OCI-LY3 (cell line): ENCODE results near the gene CXCL14.

Source experiments
- H2AFZ ChIP-seq: fragments of 200-600, 300-600 bp; shearing (Covaris generic); 2 replicates; pipeline ENCODE4 v1.6.0; 2014; ENCODE audit warnings: antibody characterized with exemption, low read depth, low read length
- H3K27ac ChIP-seq: fragments of 200-600, 300-600 bp; sonication (generic); 2 replicates; pipeline ENCODE4 v1.5.1; 2014; ENCODE audit warnings: mild to moderate bottlenecking, low read length, moderate library complexity, mixed read lengths
- H3K27me3 ChIP-seq: fragments of 200-600, 300-600 bp; sonication (generic); 2 replicates; pipeline ENCODE4 v1.6.1; 2014; ENCODE audit warnings: low read depth, low read length, mixed read lengths
- H3K36me3 ChIP-seq: fragments of 200-600, 300-600 bp; sonication (generic); replicated peaks from 2 replicates; pipeline ENCODE3; 2014; ENCODE audit warnings: low read depth, low read length, mixed read lengths
- H3K4me1 ChIP-seq: fragments of 300-600, 200-600 bp; sonication (generic); 2 replicates; pipeline ENCODE4 v1.6.1; 2014; ENCODE audit warnings: low read length, mixed read lengths
- H3K4me2 ChIP-seq: fragments of 200-600, 300-600 bp; sonication (generic); 2 replicates; pipeline ENCODE4 v1.6.1; 2014; ENCODE audit warnings: low read length, mixed read lengths
- H3K4me3 ChIP-seq: fragments of 300-600, 200-600 bp; sonication (generic); 2 replicates; pipeline ENCODE4 v1.5.1; 2014; ENCODE audit warnings: antibody characterized with exemption, mild to moderate bottlenecking, low read length, moderate library complexity
- H3K79me2 ChIP-seq: fragments of 300-600, 200-600 bp; shearing (Covaris generic); 2 replicates; pipeline ENCODE4 v1.6.1; 2014; ENCODE audit warnings: mild to moderate bottlenecking, low read length, mixed read lengths
- H3K9ac ChIP-seq: fragments of 300-600, 200-600 bp; shearing (Covaris generic); 2 replicates; pipeline ENCODE4 v1.6.0; 2014; ENCODE audit warnings: mild to moderate bottlenecking, low read length, moderate library complexity
- H3K9me3 ChIP-seq: fragments of 200-600, 300-600 bp; shearing (Covaris generic); 2 replicates; pipeline ENCODE4 v1.6.1; 2014; ENCODE audit warnings: low read length, mixed read lengths; ENCODE audit not compliant: insufficient read depth
- H4K20me1 ChIP-seq: fragments of 200-600, 300-600 bp; sonication (generic); 2 replicates; pipeline ENCODE4 v1.6.1; 2016; ENCODE audit warnings: low read length, mixed read lengths; ENCODE audit not compliant: insufficient read depth
- EZH2phosphoT487 ChIP-seq: fragments of 200-600 bp; shearing (Covaris generic); IDR thresholded peaks from 2 replicates; pipeline ENCODE4 v1.6.1; 2018; ENCODE audit warnings: antibody characterized with exemption, mixed run types, low read depth
- TF ChIP-seq, protein P1 (sequence below): fragments of 200-600, 300-600 bp; sonication (generic); IDR thresholded peaks from 2 replicates; pipeline ENCODE4 v1.5.1; 2014; ENCODE audit warnings: antibody characterized with exemption, low read length, low read depth

The CXCL14 gene

DNA sequence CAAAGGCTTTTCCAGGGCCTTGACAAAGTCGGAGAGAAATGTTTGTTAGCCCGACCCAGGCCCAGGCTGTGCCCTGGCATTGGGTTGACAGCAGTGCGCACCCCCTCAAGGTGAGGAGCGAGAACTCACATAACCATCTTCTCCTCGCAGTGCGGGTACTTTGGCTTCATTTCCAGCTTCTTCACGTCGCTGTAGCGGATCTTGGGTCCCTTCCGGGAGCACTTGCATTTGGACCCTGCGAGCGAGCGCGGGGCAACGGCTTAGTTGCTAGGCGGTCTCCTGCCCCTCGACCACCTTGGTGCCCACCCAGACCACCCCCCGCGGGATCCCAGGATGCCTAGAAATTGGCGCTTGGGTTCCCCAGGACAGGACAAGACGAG lies 496 bp downstream of the CXCL14 start:
- Histone ChIP-seq H3K9ac (no peak overlapping the region), H3K27ac (no peak overlapping the region), H3K36me3 (no peaks in the 10 kb centered on the region), H3K4me1 (peaks cover 6% of the 10 kb centered on the region), H3K27me3 (0 out of 2 replicates have a peak, but pooled peaks cover 10% of the 10 kb centered on the region), H3K4me3 (no peak overlapping the region), H3K79me2 (no peaks in the 10 kb centered on the region), H3K4me2 (no peak overlapping the region), H3K9me3 (no peaks in the 10 kb centered on the region), H4K20me1 (no peaks in the 10 kb centered on the region), H2AFZ (no peak overlapping the region)
- TF ChIP-seq, protein P1, sequence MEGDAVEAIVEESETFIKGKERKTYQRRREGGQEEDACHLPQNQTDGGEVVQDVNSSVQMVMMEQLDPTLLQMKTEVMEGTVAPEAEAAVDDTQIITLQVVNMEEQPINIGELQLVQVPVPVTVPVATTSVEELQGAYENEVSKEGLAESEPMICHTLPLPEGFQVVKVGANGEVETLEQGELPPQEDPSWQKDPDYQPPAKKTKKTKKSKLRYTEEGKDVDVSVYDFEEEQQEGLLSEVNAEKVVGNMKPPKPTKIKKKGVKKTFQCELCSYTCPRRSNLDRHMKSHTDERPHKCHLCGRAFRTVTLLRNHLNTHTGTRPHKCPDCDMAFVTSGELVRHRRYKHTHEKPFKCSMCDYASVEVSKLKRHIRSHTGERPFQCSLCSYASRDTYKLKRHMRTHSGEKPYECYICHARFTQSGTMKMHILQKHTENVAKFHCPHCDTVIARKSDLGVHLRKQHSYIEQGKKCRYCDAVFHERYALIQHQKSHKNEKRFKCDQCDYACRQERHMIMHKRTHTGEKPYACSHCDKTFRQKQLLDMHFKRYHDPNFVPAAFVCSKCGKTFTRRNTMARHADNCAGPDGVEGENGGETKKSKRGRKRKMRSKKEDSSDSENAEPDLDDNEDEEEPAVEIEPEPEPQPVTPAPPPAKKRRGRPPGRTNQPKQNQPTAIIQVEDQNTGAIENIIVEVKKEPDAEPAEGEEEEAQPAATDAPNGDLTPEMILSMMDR, result no peak
- no peak for TF ChIP-seq EZH2phosphoT487

DNA sequence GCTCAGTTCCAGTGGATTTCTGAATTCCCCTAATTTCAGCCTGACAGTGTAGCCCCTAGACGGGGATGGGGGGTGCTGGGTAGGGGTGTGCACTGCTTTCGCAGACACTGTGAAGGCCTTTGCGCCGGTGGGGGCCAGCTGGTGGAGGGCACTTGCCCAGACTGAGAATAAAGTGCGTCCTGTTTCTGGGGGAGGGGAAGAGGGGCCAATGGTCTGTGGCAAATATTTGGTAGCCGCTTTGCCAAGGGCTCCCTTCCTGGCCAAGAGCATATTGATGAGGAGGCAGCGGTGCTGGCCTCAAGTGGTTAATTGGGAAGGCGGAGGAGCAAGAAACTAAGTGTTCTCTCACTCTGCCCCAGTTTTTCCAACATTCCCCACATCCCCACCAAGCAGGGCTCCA lies 1.4 kb downstream of the CXCL14 start:
- H3K79me2 ChIP-seq, result no peaks in the 10 kb centered on the region
- TF ChIP-seq, protein P1, result no peak
- no peak for TF ChIP-seq EZH2phosphoT487

DNA sequence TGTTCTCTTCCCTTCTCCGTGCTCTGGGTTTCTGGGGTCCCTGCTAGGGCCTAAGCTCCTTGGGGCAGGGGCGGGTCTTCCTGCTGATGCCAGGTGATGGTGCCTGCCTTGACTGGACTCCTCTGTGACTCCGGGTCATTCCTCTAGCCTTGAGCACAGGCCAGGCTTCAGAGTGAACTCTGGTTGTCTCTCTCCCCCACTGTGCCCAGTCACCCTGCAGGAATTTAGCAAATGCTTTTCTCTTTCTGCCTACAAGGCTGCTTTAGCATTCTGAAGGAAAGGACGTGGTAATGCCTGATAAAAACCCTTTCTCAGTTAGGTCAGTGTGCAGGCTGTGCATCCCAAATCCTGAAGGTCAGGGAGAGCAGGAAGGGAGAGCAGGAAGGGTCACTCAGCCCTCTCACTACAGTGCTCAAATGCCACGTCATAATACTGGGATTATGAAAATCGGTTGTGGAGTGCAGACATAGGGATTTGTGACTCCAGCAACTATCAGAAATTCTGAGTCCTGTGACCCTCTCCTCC lies 2.7 kb downstream of the CXCL14 start:
- no peaks in the 10 kb centered on the region for H3K27me3 ChIP-seq
- no peaks in the 10 kb centered on the region for H3K36me3 ChIP-seq
- no peak overlapping the region for H3K4me2 ChIP-seq
- no peaks in the 10 kb centered on the region for H3K79me2 ChIP-seq
- H3K4me3 ChIP-seq, result no peak overlapping the region
- TF ChIP-seq EZH2phosphoT487, result no peak
- TF ChIP-seq, protein P1, result no peak
- H3K4me1 ChIP-seq, result peaks cover 6% of the 10 kb centered on the region
- no peaks in the 10 kb centered on the region for H4K20me1 ChIP-seq
- no peak overlapping the region for H3K9ac ChIP-seq
- no peak overlapping the region for H3K27ac ChIP-seq
- H3K9me3 ChIP-seq, result no peaks in the 10 kb centered on the region
- H2AFZ ChIP-seq, result no peak overlapping the region

More for the DNA sequence above, 1.4 kb downstream of the CXCL14 start:
- H3K4me2 ChIP-seq, result no peak overlapping the region
- no peaks in the 10 kb centered on the region for H3K36me3 ChIP-seq
- H3K4me3 ChIP-seq, result no peak overlapping the region
- no peak overlapping the region for H3K27ac ChIP-seq
- H4K20me1 ChIP-seq, result no peaks in the 10 kb centered on the region
- no peaks in the 10 kb centered on the region for H3K9me3 ChIP-seq
- 0 out of 2 replicates have a peak, but pooled peaks cover 5% of the 10 kb centered on the region for H3K27me3 ChIP-seq
- H2AFZ ChIP-seq, result no peak overlapping the region
- H3K4me1 ChIP-seq, result peaks cover 6% of the 10 kb centered on the region
- H3K9ac ChIP-seq, result no peak overlapping the region

DNA sequence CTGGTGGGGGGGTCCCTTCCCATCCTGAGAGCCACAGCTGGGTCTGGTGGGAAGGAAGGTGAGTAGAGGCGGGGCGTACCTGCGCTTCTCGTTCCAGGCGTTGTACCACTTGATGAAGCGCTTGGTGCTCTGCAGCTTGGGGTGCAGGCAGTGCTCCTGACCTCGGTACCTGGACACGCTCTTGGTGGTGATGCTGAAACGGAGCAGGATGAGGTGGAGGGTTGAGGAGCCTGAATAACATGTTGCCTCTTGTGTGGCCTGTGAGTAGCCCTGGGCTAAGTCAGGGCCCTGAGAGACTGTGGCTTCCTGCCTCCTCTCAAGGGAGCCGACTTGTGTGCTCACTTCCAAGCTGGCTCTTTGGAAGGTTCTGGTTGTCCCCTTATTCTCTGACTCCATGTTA lies 4.3 kb downstream of the CXCL14 start:
- no peaks in the 10 kb centered on the region for H3K27me3 ChIP-seq
- H3K4me2 ChIP-seq, result no peak overlapping the region

More for the DNA sequence above, 4.3 kb downstream of the CXCL14 start:
- H3K36me3 ChIP-seq, result no peaks in the 10 kb centered on the region
- peaks cover 6% of the 10 kb centered on the region for H3K4me1 ChIP-seq
- H3K9ac ChIP-seq, result no peak overlapping the region
- H3K79me2 ChIP-seq, result no peaks in the 10 kb centered on the region
- no peak overlapping the region for H2AFZ ChIP-seq
- H3K4me3 ChIP-seq, result no peak overlapping the region
- no peaks in the 10 kb centered on the region for H3K9me3 ChIP-seq
- no peak overlapping the region for H3K27ac ChIP-seq
- H4K20me1 ChIP-seq, result no peaks in the 10 kb centered on the region
- TF ChIP-seq EZH2phosphoT487, result no peak
- TF ChIP-seq, protein P1, result no peak
